ENCODE data around the gene PSMA1.

Gene PSMA1

DNA sequence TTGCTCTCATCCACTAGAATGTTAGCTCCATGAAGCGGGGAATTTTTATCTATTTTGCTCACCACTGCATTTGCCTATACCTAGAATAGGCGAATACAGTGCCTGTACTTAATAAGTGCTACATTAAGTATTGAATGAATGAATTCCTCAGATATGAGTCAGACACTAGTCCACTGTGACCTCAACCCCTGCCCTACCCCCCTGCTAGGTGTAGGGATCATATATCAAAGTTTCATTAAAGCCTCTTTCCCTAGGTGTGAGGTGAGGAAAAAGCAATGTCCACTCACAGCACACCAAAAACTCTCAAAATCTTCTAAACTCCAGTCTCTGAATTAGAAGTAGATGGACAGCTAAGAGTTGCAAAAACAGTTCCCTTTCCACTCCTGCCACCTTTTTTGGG, 9.8 kb upstream of the PSMA1 start:
- DNase-seq (ENCODE audit: low spot score) = no peak

DNA sequence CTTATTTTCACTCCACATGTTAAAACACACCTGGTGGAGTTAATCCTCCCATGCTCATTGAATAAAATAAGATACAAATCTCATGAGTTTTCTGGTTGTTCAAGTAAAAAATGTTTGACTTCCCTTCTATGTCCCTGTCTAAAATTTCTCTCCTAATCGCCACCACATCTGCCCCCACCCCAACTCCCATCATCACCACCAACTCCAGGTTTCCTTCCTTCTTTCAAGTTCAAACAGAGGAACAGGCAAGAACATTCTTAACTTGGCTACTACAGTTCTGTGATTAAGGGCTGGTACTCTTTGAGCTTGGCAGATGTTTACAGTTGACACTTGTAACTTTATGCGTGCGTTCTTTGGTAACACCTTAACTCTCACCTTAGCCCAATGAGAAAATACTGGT, 9.1 kb upstream of the PSMA1 start:
- no peak for DNase-seq (ENCODE audit: low spot score)

DNA sequence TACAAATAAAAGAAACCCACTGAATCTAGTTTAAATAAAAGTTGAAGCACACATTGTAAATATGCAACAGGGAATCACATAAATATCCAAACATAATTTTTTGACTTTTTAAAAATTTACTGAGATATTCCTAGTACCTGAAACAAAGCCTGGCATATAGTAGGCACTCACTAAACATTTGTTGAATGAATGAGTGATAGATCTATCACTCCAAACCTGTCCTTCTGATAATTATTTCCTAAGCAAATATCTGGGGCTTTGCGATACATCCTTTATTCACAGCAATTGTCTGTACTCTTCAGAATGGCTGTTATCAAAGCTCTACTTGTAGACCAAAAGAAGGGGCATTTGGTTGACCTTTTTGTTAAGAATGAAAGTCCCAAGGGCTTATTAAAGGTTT, 2.6 kb upstream of the PSMA1 start:
- no peak for DNase-seq (ENCODE audit: low spot score)

DNA sequence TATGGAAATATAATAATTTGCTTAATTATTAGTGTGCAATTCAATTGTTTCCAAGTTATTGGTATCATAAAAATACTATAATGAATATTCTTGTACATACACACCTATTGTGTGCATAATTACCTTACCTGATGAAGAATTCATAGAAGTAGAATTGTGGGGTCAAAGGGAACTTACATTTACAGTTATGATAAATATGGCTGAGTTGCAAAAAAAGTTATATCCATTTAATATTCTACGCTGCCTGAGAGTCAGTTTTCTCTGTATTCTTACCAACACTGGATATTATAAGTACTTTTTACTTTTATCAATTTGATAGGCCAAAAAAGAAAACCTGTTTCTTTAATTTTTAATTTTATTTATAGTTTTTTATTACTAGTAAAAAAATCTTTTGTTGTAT, 2.1 kb upstream of the PSMA1 start:
- no peak for DNase-seq (ENCODE audit: low spot score)

DNA sequence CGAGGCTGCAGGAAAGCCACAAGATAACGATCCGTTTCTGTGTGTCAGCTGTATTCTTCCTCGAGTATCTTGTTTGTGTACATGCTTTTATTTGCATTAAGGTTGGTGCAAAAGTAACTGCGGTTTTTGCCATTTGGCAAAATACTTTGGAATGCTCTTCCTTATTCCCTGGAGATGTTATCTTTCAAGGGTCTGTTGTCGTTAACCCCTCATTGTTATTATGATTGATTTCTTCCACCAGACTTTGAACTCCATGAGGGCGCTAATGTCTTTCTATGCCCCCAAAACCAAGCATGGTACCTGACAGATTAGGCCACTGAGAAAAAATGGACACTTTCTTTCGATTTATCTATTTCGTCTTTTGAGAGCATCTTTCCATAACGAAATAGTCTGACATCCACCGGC, 563 bp upstream of the PSMA1 start:
- DNase-seq (ENCODE audit: low spot score) = no peak

DNA sequence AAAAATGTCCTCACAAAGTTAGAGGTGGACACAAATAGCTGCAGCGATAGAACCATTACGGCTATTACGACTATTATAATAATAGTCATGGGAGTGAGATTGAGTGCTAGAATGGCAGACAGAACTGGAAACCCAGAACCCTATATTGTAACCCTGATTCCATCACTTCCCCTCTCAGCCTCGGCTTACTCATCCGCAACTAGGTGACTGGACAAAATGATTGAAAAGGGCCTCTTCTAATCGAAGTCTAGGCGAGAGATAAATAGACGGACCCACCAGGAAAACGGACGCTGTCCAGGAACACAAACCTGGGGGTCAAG, 629 bp downstream of the PSMA1 start:
- no peak for DNase-seq (ENCODE audit: low spot score)

DNA sequence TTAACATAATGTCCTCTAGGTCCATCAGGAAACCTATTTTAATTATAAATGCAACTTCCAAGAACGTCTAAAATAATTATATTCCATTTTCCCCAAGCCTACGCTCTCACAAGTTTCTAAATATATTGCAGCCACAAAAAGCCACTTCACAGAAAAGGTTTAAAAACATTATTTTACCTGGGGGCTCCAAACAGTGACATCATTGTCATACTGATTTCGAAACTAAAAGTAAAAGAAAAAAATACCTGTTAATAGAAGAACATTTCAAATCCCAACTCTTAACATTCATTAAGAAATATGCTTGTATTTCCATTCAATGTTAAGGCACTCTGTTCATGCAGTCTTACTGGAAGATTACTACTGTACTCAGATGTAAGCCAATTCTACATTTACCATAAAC, 1.4 kb downstream of the PSMA1 start:
- DNase-seq (ENCODE audit: low spot score) = no peak

DNA sequence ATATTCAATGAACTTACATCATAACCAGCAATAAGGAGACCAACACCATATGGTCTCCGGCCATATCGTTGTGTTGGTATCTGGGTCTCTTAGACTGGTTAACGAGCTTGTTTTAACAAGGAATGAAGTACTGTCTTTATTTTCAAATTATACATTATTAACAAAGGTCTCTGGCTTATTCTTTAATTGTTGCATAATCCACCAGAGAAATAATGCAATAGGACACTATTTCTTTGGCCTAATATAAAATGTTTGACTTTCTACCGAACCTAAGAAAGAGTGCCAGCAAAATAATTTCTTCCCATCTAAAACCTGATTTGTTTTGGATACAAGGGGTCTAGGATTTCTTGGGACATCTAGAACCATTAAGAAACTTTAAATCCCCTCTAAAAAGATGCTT, 6.4 kb downstream of the PSMA1 start:
- no peak for DNase-seq (ENCODE audit: low spot score)

DNA sequence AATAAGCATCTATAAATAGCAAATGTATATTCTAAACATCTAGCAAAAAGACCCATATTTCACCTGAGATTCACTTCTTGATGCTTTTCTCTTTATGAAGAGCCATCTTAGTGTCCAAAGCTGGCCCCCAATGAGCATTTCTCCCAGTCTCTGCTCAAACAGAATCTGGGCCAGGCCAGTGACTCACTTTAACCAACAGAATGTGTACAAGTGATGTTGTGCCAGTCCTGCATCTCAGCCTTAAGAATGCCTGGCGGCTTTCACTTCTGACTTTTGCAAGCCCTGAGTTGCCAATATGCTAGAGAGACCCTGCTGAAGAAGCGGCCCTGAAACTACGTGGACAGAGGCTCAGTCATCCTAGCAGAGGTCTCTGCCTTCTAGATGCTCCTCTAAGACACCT, 13.7 kb downstream of the PSMA1 start:
- no peak for DNase-seq (ENCODE audit: low spot score)

DNA sequence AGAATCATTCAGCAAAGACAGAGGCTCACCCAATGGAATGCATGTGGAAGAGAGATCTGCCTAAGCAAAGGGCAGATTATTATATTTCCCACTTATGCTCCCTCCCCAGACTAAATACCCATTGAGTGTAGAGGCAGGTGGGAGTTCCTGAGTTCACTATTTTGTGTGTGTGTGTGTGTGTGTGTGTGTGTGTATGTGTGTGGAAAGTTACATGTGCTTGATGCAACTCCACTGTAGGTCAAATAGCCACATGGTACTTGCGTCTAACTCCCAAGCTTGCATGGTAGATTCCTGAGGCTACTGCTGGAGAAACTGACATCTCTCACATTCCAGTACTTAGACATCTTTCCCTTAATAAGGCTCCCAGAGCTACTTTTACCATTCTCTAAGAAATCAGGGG, 17.2 kb downstream of the PSMA1 start:
- DNase-seq (ENCODE audit: low spot score) = no peak

DNA sequence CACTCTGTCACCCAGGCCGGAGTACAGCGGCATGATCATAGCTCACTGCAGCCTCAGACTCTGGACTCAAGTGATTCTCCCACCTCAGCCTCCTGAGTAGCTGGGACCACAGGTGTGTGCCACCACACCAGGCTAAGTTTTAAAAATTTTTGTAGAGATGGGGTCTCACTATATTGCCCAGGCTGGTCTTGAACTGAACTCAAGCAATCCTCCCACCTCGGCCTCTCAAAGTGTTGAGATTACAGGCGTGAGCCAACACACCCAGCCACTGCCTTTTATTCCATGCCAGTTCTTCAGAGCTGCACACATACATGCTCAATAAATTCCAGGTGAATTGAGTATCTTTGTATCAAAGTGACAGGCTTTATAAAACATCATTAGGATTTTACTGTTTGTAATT, 18.1 kb downstream of the PSMA1 start:
- DNase-seq (ENCODE audit: low spot score) = no peak

DNA sequence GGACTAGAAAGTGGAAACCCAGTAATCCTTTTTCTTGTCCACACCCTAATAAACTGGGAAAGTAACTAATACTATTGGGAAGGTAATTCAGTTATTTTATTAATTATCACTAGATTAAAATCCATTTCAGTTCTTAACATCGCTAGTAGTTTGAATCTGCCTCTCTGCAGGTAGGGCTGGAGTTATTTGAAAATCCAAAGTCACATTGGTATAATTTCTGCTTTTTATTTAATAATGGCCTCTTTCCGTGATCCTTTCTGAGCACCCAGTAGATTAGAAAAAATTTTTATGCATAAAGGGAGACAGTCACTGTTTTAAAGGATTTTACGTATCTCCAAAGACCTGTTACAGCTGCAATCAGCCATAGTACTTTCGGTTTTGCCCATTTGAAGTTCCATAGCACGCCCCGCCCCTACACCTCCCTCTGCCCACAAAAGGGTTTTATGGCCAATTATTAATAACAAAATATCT, 20.0 kb downstream of the PSMA1 start:
- DNase-seq (ENCODE audit: low spot score) = peak; percentile 44

DNA sequence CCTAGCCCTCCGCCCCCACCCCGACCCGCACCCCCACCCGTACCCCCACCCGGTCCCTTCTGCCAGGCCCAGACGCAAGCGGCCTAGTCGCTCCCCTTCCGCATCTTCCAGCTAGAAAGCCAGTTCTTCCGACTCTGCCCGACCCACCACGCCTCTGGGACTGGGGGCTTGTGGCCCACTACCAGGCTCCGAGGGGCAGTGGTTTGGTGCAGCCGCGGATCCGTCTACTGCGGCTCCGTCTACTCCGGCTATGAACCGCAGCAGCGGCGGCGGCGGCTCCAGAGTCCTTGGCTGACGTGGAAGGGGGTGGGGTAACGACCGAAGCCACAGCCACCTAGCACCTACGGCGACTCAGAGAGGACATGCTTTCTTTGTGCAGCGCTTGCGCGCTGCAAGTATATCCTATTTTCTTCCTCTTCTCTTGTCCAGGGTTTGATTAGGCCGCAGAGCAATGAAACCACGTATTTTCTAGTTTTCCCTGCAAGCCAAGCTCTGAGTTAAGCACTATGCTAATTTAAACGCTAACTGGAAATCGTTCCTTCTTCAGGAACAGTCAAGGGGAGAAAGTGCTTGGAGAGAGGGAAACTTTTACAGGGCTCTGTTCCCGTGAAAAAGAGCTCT, 20.5 kb downstream of the PSMA1 start, which contains the start of gene COPB1:
Gene COPB1 (minus strand): TSS at position 252 of the 621 bp plus-strand sequence. CDS start 883 bp downstream, outside the sequence.
- DNase-seq (ENCODE audit: low spot score) = peak; percentile 93

DNA sequence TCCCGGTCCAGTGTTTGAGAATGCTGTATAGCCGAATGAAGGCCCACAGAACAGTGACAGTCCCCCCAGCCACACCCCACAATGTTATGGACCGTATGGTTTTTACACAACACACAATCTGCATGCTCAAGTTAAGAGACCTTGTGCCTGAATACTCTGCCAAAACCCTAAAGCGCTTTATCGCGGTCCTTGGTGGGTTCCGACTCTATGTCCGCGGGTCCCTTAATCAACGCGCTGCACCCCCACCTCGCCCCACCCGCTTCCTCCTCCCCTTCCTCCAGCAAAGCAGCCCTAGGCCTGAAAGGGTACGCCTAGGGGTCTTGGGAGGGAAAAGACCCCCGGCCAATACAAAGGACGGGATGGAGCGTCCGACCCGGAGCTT, 21.0 kb downstream of the PSMA1 start:
- no peak for DNase-seq (ENCODE audit: low spot score)

DNA sequence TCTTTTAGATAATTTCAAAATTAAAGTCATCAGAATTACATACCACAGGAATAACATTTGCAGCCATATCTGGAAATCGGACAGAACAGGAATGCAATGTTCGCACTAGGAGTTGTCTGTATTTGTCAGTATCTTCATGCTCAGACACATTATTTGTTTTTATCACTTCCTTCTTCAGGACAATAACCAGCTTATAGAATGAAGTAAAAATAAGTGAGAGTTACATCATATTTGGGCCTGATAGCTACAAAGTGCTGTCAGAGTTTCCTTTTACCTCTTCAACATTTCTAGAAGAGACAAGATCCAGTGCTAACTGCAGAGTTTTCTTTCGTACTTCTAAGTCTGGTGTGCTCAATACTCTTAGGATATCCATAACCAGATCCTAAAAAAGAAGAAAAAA, 39.5 kb downstream of the PSMA1 start:
- no peak for DNase-seq (ENCODE audit: low spot score)

DNA sequence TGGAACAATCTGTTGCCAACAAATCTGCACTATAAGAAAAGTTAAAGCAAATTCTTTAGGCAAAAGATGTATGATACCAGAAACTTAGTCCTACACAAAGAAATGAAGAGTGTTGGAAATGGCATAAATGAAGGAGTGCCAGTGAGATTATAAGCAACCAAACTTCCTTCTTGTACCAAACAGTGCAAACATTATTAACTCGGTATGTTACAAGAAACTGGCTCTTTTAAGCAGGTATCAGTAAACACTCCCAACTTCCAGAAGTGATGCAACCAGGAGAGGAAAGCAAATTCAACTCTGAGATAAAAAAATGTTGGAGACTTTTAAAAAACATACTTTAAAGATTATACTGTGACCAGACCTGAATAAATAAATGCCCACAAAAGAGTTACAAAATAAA, 49.1 kb downstream of the PSMA1 start:
- DNase-seq (ENCODE audit: low spot score) = no peak

DNA sequence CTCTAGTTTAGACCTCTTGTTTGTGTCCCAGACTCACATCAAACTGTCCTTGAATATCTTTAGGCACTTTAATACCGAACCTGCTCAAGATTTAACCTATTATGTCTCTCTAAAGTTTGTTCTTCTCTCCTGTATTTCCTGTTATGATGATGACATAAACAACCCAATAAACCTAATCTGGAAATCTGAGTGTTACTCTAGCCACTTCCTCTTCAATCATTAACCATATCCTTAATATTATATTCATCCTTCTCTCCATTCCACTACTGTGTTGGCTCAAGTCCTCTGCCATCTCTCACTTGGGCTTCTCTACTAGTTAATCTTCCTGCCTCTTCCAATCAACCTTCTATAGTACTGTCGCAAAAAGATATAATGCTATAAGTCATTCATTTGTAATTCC, 56.6 kb downstream of the PSMA1 start:
- no peak for DNase-seq (ENCODE audit: low spot score)

DNA sequence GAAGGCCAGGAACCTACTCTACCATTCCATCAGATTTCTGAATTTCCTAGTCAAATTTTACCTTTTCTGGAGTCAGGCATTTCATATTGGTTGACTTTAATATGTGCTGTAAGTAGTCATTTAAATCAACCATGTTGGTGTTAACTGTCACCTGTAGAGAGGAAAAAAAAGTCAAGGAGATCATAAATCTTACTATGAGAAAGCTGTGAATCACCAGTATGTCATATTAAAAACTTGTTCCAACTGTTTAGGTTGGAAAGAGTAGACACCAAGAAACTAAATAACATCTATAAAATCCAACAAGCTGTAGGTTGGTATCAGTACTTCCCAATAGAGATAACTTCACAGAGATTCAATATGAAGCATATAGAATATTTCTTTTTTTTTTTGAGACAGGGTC, 60.0 kb downstream of the PSMA1 start:
- DNase-seq (ENCODE audit: low spot score) = no peak

DNA sequence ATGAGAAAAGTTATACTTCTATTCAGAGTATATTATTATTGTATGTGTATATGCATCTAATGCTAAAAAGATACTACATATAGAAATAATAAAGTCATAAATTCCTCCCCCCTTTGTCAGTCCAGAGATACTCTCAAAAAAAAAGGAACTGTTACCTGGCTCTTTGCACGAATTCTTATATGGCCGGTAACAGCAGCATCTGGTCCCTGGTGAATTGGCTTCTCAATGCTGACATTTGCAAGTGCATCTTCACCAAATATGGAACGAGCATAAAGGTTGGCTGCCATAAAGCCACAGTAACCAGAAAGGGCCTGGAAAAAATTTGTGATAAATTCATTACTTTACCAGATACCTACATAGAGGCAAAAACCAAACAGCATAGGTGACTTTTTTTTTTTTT, 61.8 kb downstream of the PSMA1 start:
- no peak for DNase-seq (ENCODE audit: low spot score)

DNA sequence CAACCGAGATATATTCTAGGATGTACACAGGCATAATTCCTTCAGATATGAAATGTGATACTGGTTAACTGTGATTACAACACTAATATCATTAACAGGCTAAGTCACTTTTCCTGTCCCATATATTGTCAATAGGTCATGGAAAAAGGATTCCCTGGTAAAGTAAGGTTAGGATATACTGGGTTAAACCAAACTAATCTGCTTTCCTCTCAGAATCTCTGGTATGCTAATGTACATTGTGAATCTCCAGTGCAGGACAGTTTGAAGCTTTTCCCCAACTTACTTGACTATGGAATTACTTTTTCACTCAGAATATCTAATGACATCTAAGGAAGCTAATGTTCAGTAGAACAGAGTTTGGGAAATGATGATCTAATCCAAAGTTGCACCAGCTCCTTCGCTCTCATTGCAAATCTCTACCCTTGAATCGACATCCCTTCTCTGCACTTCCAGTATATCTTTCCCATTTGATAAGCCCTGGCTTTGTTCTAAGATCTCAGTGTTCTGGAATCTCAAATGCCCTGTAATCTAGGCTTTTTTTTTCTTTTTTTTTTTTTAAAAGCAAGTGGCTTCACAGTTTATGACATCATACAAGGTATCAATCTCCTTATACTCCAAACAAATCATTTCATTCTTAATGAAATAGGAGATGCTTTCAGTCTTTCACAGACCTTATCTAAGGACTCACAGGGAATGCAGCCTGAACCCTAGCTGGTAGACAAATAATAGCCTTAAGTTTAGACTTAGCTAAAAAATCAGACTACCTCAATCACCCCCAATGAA, 64.3 kb downstream of the PSMA1 start:
- DNase-seq (ENCODE audit: low spot score) = no peak

Data from putamen (tissue), 1 donor.